ENCODE data around the gene MRPS15. TPM values are rescaled to one million over a fixed set of nuclear protein-coding genes. Genes with fewer than 3 reads are reported as not detected.

Gene MRPS15
- total RNA-seq, 1 experiment from 2014 or later, result 98.7 TPM

DNA sequence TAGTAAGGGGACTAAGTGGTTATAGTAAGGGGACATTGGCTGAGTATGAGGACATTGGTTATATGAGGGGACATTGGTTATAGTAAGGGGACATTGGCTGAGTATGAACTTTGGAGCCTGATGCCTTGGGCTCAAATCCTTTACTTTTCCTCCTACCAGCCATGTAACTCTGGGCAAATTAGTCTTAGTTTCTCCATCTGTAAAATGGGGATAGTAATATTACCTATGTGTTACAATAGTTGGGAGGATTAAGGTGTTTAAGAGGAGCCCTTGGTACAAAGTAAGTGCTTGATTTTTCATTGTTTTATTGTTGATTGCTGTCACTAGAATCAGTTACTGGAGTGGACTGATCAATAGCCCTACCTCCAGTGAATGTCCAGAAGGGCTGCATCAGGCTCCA lies 16.7 kb downstream of the MRPS15 start:
- no peak overlapping the region for H3K4me3 ChIP-seq (replicated peaks in 1 of 2; ENCODE audit: low read depth in 1 of 2, low read length in 2 of 2)
- RAD21 ChIA-PET (ENCODE audit: low non-redundant PET in 1 of 2, low total read pairs in 2 of 2, uncharacterized antibody in 2 of 2, unreplicated experiment in 2 of 2), result no interaction called here
- H3K9me2 ChIP-seq (ENCODE audit: insufficient read depth), result no peaks in the 10 kb centered on the region
- no peaks in the 10 kb centered on the region for H4K20me1 ChIP-seq (ENCODE audit: insufficient read depth)
- H3K79me2 ChIP-seq (ENCODE audit: insufficient read depth, low read length), result no peaks in the 10 kb centered on the region
- H2AFZ ChIP-seq (ENCODE audit: low read depth, low read length, poor library complexity, severe bottlenecking), result no peak overlapping the region
- H3K27me3 ChIP-seq (ENCODE audit: insufficient read depth, low read length), result no peaks in the 10 kb centered on the region
- no peaks in the 10 kb centered on the region for H3K9me3 ChIP-seq (ENCODE audit: control insufficient read depth in 1 of 2, insufficient read depth in 1 of 2, low read depth in 1 of 2, low read length in 2 of 2)
- no peak for ATAC-seq
- peaks cover 3 to 20% of the 10 kb centered on the region in 2 experiments; a peak in 2 of 4 replicates for H3K4me1 ChIP-seq (ENCODE audit: control insufficient read depth in 1 of 2, insufficient read depth in 2 of 2, low read length in 2 of 2)
- no peak overlapping the region for H3K9ac ChIP-seq (ENCODE audit: low read length)
- POLR2A ChIA-PET, result no interaction called here
- H3K4me2 ChIP-seq (ENCODE audit: low read length), result no peak overlapping the region
- CTCF ChIA-PET, result no interaction called here
- no peak for DNase-seq (ENCODE audit: low read depth, low spot score)
- BruUV-seq (replicated peaks), result no TSS peak
- H3K36me3 ChIP-seq (ENCODE audit: control insufficient read depth in 1 of 2, insufficient read depth in 2 of 2, low read length in 2 of 2), result no peaks in the 10 kb centered on the region
- TF ChIP-seq, protein P1, sequence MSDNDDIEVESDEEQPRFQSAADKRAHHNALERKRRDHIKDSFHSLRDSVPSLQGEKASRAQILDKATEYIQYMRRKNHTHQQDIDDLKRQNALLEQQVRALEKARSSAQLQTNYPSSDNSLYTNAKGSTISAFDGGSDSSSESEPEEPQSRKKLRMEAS (IDR thresholded peaks at IDR 0.05), result no peak
- TF ChIP-seq ZNF274 (IDR thresholded peaks at IDR 0.05; ENCODE audit: low read depth, low read length) (no peak), POLR2A (IDR thresholded peaks at IDR 0.05; ENCODE audit: borderline replicate concordance, extremely low read depth, insufficient read depth, insufficient read length) (no peak)
- intact Hi-C loops (cut with micrococcal nuclease), result no loop called here
- H3K27ac ChIP-seq (ENCODE audit: low read depth, low read length), result no peak overlapping the region

DNA sequence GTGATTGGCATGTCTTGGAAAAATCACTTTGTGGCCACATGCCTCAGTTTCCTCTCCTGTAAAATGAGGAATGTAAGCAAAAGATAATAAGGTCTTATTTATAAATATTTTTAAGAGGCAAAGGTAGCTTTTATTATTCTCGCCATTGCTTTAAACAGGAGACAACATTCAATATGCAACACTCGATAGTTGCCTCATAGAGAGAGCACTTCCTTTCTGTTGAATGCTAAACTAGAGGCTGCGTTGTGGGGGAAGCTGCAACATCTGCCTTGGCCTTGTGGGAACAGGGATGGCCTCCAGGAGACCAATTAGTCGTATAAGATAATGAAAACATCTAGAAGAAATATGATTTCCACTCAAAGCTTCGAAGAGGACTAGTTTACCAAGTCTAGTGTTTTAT lies 17.4 kb downstream of the MRPS15 start:
- Histone ChIP-seq H3K9ac (ENCODE audit: low read length) (no peak overlapping the region), H3K4me1 (ENCODE audit: control insufficient read depth in 1 of 2, insufficient read depth in 2 of 2, low read length in 2 of 2) (peaks cover 3 to 20% of the 10 kb centered on the region in 2 experiments; a peak in 2 of 4 replicates), H3K27ac (ENCODE audit: low read depth, low read length) (no peak overlapping the region), H3K9me2 (ENCODE audit: insufficient read depth) (no peaks in the 10 kb centered on the region), H3K36me3 (ENCODE audit: control insufficient read depth in 1 of 2, insufficient read depth in 2 of 2, low read length in 2 of 2) (no peaks in the 10 kb centered on the region), H3K4me3 (replicated peaks in 1 of 2; ENCODE audit: low read depth in 1 of 2, low read length in 2 of 2) (no peak overlapping the region), H3K79me2 (ENCODE audit: insufficient read depth, low read length) (no peaks in the 10 kb centered on the region), H3K4me2 (ENCODE audit: low read length) (no peak overlapping the region), H3K27me3 (ENCODE audit: insufficient read depth, low read length) (no peaks in the 10 kb centered on the region), H3K9me3 (ENCODE audit: control insufficient read depth in 1 of 2, insufficient read depth in 1 of 2, low read depth in 1 of 2, low read length in 2 of 2) (no peaks in the 10 kb centered on the region), H4K20me1 (ENCODE audit: insufficient read depth) (no peaks in the 10 kb centered on the region), H2AFZ (ENCODE audit: low read depth, low read length, poor library complexity, severe bottlenecking) (no peak overlapping the region)
- ATAC-seq (no peak), DNase-seq (ENCODE audit: low read depth, low spot score) (no peak)
- intact Hi-C loops (cut with micrococcal nuclease), result no loop called here
- no TSS peak for BruUV-seq (replicated peaks)
- ChIA-PET RAD21 (ENCODE audit: low non-redundant PET in 1 of 2, low total read pairs in 2 of 2, uncharacterized antibody in 2 of 2, unreplicated experiment in 2 of 2) (no interaction called here), POLR2A (no interaction called here), CTCF (no interaction called here)
- TF ChIP-seq EZH2 (IDR thresholded peaks at IDR 0.05), result no peak
- TF ChIP-seq ELF1 (IDR thresholded peaks at IDR 0.05; ENCODE audit: borderline replicate concordance, low read depth), result no peak
- TF ChIP-seq JUND (IDR thresholded peaks at IDR 0.05), result no peak
- no peak for TF ChIP-seq SIN3A (IDR thresholded peaks at IDR 0.05; ENCODE audit: low read depth)
- no peak for TF ChIP-seq SP1 (IDR thresholded peaks at IDR 0.05; ENCODE audit: low read depth)
- TF ChIP-seq, protein P2, sequence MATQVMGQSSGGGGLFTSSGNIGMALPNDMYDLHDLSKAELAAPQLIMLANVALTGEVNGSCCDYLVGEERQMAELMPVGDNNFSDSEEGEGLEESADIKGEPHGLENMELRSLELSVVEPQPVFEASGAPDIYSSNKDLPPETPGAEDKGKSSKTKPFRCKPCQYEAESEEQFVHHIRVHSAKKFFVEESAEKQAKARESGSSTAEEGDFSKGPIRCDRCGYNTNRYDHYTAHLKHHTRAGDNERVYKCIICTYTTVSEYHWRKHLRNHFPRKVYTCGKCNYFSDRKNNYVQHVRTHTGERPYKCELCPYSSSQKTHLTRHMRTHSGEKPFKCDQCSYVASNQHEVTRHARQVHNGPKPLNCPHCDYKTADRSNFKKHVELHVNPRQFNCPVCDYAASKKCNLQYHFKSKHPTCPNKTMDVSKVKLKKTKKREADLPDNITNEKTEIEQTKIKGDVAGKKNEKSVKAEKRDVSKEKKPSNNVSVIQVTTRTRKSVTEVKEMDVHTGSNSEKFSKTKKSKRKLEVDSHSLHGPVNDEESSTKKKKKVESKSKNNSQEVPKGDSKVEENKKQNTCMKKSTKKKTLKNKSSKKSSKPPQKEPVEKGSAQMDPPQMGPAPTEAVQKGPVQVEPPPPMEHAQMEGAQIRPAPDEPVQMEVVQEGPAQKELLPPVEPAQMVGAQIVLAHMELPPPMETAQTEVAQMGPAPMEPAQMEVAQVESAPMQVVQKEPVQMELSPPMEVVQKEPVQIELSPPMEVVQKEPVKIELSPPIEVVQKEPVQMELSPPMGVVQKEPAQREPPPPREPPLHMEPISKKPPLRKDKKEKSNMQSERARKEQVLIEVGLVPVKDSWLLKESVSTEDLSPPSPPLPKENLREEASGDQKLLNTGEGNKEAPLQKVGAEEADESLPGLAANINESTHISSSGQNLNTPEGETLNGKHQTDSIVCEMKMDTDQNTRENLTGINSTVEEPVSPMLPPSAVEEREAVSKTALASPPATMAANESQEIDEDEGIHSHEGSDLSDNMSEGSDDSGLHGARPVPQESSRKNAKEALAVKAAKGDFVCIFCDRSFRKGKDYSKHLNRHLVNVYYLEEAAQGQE (IDR thresholded peaks at IDR 0.05; ENCODE audit: low read depth), result no peak
- no peak for TF ChIP-seq FOSL1 (IDR thresholded peaks at IDR 0.05; ENCODE audit: low read depth)
- TF ChIP-seq, protein P3, sequence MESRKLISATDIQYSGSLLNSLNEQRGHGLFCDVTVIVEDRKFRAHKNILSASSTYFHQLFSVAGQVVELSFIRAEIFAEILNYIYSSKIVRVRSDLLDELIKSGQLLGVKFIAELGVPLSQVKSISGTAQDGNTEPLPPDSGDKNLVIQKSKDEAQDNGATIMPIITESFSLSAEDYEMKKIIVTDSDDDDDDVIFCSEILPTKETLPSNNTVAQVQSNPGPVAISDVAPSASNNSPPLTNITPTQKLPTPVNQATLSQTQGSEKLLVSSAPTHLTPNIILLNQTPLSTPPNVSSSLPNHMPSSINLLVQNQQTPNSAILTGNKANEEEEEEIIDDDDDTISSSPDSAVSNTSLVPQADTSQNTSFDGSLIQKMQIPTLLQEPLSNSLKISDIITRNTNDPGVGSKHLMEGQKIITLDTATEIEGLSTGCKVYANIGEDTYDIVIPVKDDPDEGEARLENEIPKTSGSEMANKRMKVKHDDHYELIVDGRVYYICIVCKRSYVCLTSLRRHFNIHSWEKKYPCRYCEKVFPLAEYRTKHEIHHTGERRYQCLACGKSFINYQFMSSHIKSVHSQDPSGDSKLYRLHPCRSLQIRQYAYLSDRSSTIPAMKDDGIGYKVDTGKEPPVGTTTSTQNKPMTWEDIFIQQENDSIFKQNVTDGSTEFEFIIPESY (IDR thresholded peaks at IDR 0.05; ENCODE audit: extremely low read depth, insufficient replicate concordance, low read length), result no peak
- no peak for TF ChIP-seq CEBPB (IDR thresholded peaks at IDR 0.05; ENCODE audit: low read depth)
- TF ChIP-seq SRF (IDR thresholded peaks at IDR 0.05; ENCODE audit: low read depth), result no peak
- TF ChIP-seq EGR1 (IDR thresholded peaks at IDR 0.05; ENCODE audit: low read depth), result no peak

Measured in HCT116 (cell line).